Activated naive CD4-positive, alpha-beta T cell treated with anti-CD3 and anti-CD28 coated beads for 36 hours (primary cell): Measurements from ENCODE around the gene BSG. TPM values are rescaled to one million over a fixed set of nuclear protein-coding genes. Genes with fewer than 3 reads are reported as not detected.
"Not testable (repeated sequence)": the region's sequence is repeated elsewhere in the genome, so short reads cannot be mapped to it uniquely, and the experiment has no call there.

ENCODE experiments used
- CTCF ChIA-PET: fragments of 350-600 bp; sonication (Branson Sonifier 250); formaldehyde crosslinking; loops from one replicate; lab custom pipeline; 2021; ENCODE audit warnings: antibody characterized with exemption; lab: Charles Lee
- DNase-seq: peaks from one replicate; pipeline ENCODE4 v3.0.0-alpha.2; 2020
- H3K27ac Mint-ChIP-seq: one replicate; pipeline ENCODE4 v1.8.0; 2021; ENCODE audit warnings: mild to moderate bottlenecking, mixed read lengths
- H3K27me3 Mint-ChIP-seq: one replicate; pipeline ENCODE4 v1.8.0; 2021; ENCODE audit warnings: low read depth, mixed read lengths
- H3K36me3 Mint-ChIP-seq: one replicate; pipeline ENCODE4 v1.8.0; 2021; ENCODE audit warnings: low read depth, mixed read lengths
- H3K4me1 Mint-ChIP-seq: one replicate; pipeline ENCODE4 v1.8.0; 2021; ENCODE audit warnings: low read depth, mixed read lengths
- H3K4me3 Mint-ChIP-seq: one replicate; pipeline ENCODE4 v1.8.0; 2021; ENCODE audit warnings: mild to moderate bottlenecking, moderate library complexity, mixed read lengths
- H3K9me3 Mint-ChIP-seq: one replicate; pipeline ENCODE4 v1.8.0; 2021; ENCODE audit warnings: mixed read lengths
- intact Hi-C: fragments of 100-400 bp; cut with micrococcal nuclease; formaldehyde crosslinking; loops from one replicate; pipeline ENCODE4 v1.15.1; 2023
- total RNA-seq, 2 experiments: library from RNA; stranded (reverse); gene quantifications; one replicate each; pipeline ENCODE4 v1.2.3, GENCODE V29; 2021

Gene BSG
- total RNA-seq, 2 experiments from 2014 or later, result 160 to 161 TPM

DNA sequence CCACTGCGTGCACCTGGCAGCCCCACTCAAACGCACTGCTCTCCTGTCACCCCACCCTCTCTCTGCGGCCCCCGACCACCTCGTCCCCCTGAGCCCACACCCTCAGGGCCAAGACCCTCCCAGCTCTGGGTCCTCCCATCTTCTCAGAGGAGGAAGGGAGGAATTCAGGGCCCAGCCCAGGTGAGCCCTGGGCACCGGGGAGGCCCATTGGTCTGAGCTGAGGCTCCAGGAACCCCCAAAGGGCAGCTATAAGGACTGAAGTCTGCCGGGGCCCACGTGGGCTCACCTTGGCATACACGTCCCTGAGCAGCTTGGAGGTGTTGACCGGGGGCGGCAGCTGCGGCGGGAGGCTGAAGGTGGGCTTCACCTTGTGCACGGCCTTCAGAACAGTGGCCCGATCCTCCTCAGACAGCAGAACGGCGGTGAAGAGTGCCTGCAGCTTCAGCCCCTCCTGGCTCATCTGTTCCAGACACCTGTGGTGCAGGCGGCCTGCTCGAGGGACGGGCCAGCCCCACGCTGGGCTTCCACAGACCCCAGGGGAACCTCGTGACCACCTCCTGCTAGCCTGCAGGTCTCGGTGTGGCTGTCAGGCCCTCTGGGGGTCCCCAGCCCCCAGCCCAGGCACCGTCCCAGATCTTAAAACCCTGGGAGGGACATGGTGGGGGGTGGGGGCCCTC lies 52.2 kb downstream of the BSG start:
- Mint-ChIP-seq H3K4me1 (peaks cover 8% of the 10 kb centered on the region), H3K36me3 (peaks cover 13% of the 10 kb centered on the region), H3K9me3 (no peaks in the 10 kb centered on the region), H3K27me3 (no peaks in the 10 kb centered on the region), H3K4me3 (no peak overlapping the region), H3K27ac (no peak overlapping the region)
- intact Hi-C loops, result no loop called here
- DNase-seq, result no peak
- CTCF ChIA-PET, result no interaction called here

GRCh38 chr19:625257-625656 lies 52.9 kb downstream of the BSG start:
- no peaks in the 10 kb centered on the region for H3K9me3 Mint-ChIP-seq
- intact Hi-C loops, result no loop called here
- DNase-seq, result no peak
- H3K36me3 Mint-ChIP-seq, result peaks cover 17% of the 10 kb centered on the region
- CTCF ChIA-PET, result interaction anchor here (0.6 to 0.9 kb wide), 2 partner anchors 18 to 119 kb away, joined by 3 to 4 read pairs; no protein-coding TSS in a partner anchor
- H3K4me1 Mint-ChIP-seq, result peaks cover 13% of the 10 kb centered on the region
- H3K27ac Mint-ChIP-seq, result no peak overlapping the region
- H3K27me3 Mint-ChIP-seq, result no peaks in the 10 kb centered on the region
- H3K4me3 Mint-ChIP-seq, result no peak overlapping the region

DNA sequence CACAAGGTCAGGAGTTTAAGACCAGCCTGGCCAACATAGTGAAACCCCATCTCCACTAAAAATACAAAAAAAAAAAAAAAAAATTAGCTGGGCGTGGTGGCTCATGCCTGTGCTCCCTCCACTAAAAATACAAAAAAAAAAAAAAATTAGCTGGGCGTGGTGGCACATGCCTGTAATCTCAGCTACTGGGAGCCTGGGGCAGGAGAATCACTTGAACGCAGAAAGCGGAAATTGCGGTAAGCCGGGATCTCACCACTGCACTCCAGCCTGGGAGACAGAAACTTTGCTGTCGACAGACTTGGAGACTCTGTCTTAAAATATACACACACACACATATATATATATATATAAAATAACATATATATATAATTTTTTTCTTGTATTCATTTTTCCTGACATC lies 54.2 kb downstream of the BSG start:
- Mint-ChIP-seq H3K4me1 (peaks cover 24% of the 10 kb centered on the region), H3K36me3 (peaks cover 23% of the 10 kb centered on the region)
- H3K27me3 Mint-ChIP-seq, H3K27ac Mint-ChIP-seq, H3K4me3 Mint-ChIP-seq, DNase-seq, H3K9me3 Mint-ChIP-seq, intact Hi-C loops: not testable (repeated sequence)
- CTCF ChIA-PET, result interaction anchor here (0.6 to 1.1 kb wide), 3 partner anchors 15 to 249 kb away, joined by 3 to 5 read pairs (median 3); no protein-coding TSS in a partner anchor

GRCh38 chr19:628168-628567 lies 55.8 kb downstream of the BSG start:
- intact Hi-C loops, result loop anchor here (2.0 kb wide), 1 partner anchor 39 kb away; the partner anchor contains the start of gene HCN2
- CTCF ChIA-PET, result interaction anchor here (0.6 to 0.7 kb wide), 2 partner anchors 44 to 246 kb away, joined by 3 to 4 read pairs; no protein-coding TSS in a partner anchor
- peaks cover 33% of the 10 kb centered on the region for H3K4me1 Mint-ChIP-seq
- DNase-seq, result peak; percentile 33
- peaks cover 27% of the 10 kb centered on the region for H3K36me3 Mint-ChIP-seq
- H3K4me3 Mint-ChIP-seq, result no peak overlapping the region
- H3K27me3 Mint-ChIP-seq, result no peaks in the 10 kb centered on the region
- H3K9me3 Mint-ChIP-seq, result no peaks in the 10 kb centered on the region
- no peak overlapping the region for H3K27ac Mint-ChIP-seq

- not testable (repeated sequence) for H3K27me3 Mint-ChIP-seq, H3K4me3 Mint-ChIP-seq, H3K9me3 Mint-ChIP-seq, H3K27ac Mint-ChIP-seq, DNase-seq
- peaks cover 27% of the 10 kb centered on the region for H3K36me3 Mint-ChIP-seq
- H3K4me1 Mint-ChIP-seq, result peaks cover 39% of the 10 kb centered on the region
- intact Hi-C loops, result loop anchor here (2.0 kb wide), 1 partner anchor 41 kb away; the partner anchor contains the start of gene HCN2
- CTCF ChIA-PET, result interaction anchor here (0.6 kb wide), 1 partner anchor 26 kb away, joined by 6 read pairs; no protein-coding TSS in a partner anchor
Observed at GRCh38 chr19:629515-629914, 57.1 kb downstream of the BSG start.

- no peak overlapping the region for H3K27ac Mint-ChIP-seq
- H3K4me1 Mint-ChIP-seq, result peaks cover 39% of the 10 kb centered on the region
- H3K9me3 Mint-ChIP-seq, result no peaks in the 10 kb centered on the region
- no peak overlapping the region for H3K4me3 Mint-ChIP-seq
- no peaks in the 10 kb centered on the region for H3K27me3 Mint-ChIP-seq
- H3K36me3 Mint-ChIP-seq, result peaks cover 27% of the 10 kb centered on the region
- CTCF ChIA-PET, result interaction anchor here (0.6 kb wide), 2 partner anchors 18 to 25 kb away, joined by 3 to 6 read pairs; no protein-coding TSS in a partner anchor
- intact Hi-C loops, result loop anchor here (2.0 kb wide), 1 partner anchor 41 kb away; the partner anchor contains the start of gene HCN2
- no peak for DNase-seq
Observed at GRCh38 chr19:629961-630714, 57.7 kb downstream of the BSG start.

DNA sequence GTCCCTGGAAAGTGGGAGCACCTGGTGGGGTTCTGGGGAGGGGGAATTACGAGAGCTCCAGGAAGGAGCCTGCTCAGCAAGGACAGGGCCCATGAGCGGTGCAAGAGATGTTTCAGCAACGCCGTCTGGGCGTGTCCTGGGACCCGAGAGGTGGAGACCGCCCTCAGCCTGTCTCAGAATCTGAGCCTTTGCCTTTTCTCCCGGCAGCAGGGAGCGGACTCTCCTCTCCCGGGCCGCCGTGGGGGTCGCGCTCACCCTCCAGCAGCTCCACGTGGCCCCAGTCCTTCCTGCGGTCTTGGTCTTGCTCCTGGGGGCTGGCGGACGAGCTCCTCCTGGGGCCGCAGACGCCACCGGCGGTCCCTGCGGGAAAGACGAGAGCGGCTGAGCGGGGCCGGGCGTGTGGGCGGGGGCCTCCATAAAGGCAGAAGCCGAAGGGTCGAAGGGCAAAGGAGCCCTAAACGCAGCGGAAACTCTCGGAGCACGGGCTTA lies 60.2 kb downstream of the BSG start:
- CTCF ChIA-PET, result interaction anchor here (0.7 kb wide), 1 partner anchor 326 kb away, joined by 3 read pairs; no protein-coding TSS in a partner anchor

More for the DNA sequence above, 60.2 kb downstream of the BSG start:
- H3K4me1 Mint-ChIP-seq, result peaks cover 39% of the 10 kb centered on the region
- no peaks in the 10 kb centered on the region for H3K27me3 Mint-ChIP-seq
- peak overlapping the region; percentile 77 for H3K27ac Mint-ChIP-seq
- peak; percentile 55 for DNase-seq
- intact Hi-C loops, result loop anchor here (1.0 kb wide), 6 partner anchors 21 to 165 kb away; partner anchors contain the start of genes BSG, CDC34, PTBP1 and TPGS1
- H3K36me3 Mint-ChIP-seq, result peaks cover 23% of the 10 kb centered on the region
- H3K9me3 Mint-ChIP-seq, result no peaks in the 10 kb centered on the region
- H3K4me3 Mint-ChIP-seq, result peak overlapping the region; percentile 93

Other genes starting within 250 kb of the BSG start
- 10 to 100 TPM; 19.4 to 20.4 TPM for gene MIER2, start 227.8 kb upstream of the BSG start, total RNA-seq
- gene C2CD4C, start 163.4 kb upstream of the BSG start, total RNA-seq, result under 1 TPM; 0.10 to 0.12 TPM
- gene SHC2, start 111.6 kb upstream of the BSG start, total RNA-seq, result not detected
- under 1 TPM; 0.24 to 0.37 TPM for gene MADCAM1, start 76.1 kb upstream of the BSG start, total RNA-seq
- 1 to 10 TPM; 4.2 to 5.1 TPM for gene TPGS1, start 65.1 kb upstream of the BSG start, total RNA-seq
- 10 to 100 TPM; 42.1 to 42.5 TPM for gene CDC34, start 40.8 kb upstream of the BSG start, total RNA-seq
- gene GZMM, start 28.5 kb upstream of the BSG start, total RNA-seq, result 10 to 100 TPM; 20.7 TPM
- gene HCN2, start 17.3 kb downstream of the BSG start, total RNA-seq, result under 1 TPM; 0.41 to 0.49 TPM
- 10 to 100 TPM; 63.8 to 65.6 TPM for gene POLRMT, start 60.9 kb downstream of the BSG start, total RNA-seq
- gene FGF22, start 67.3 kb downstream of the BSG start, total RNA-seq, result not detected
- 100 to 1,000 TPM in 1 of 2 experiments, 10 to 100 TPM in 1; 99.5 to 108 TPM for gene RNF126, start 90.6 kb downstream of the BSG start, total RNA-seq
- gene FSTL3, start 103.8 kb downstream of the BSG start, total RNA-seq, result 1 to 10 TPM; 9.3 to 9.8 TPM
- not detected for gene PRSS57, start 122.9 kb downstream of the BSG start, total RNA-seq
- 1 to 10 TPM in 1 of 2 experiments, under 1 TPM in 1; 0.84 to 1.0 TPM for gene PALM, start 136.3 kb downstream of the BSG start, total RNA-seq
- not detected for gene MISP, start 178.5 kb downstream of the BSG start, total RNA-seq
- gene PTBP1, start 224.9 kb downstream of the BSG start, total RNA-seq, result 100 to 1,000 TPM; 510 to 532 TPM
- gene PLPPR3, start 249.4 kb downstream of the BSG start, total RNA-seq, result not detected